Hematopoietic multipotent progenitor cell (in vitro differentiated cells): ENCODE data around the gene KCNMB2. TPM values are rescaled to one million over a fixed set of nuclear protein-coding genes. Genes with fewer than 3 reads are reported as not detected.
"Not testable (repeated sequence)": the region's sequence is repeated elsewhere in the genome, so short reads cannot be mapped to it uniquely, and the experiment has no call there.

Experiments
- DNase-seq, 3 donors: peaks; one replicate each; pipeline ENCODE4 v3.0.0-alpha.2; 2011 to 2015; ENCODE audit warnings: low read depth in 2 of 3, low spot score in 2 of 3
- total RNA-seq: library from RNA; depleted of rRNA; stranded (reverse); fragments of >200 nt; gene quantifications from one replicate; pipeline ENCODE4 v1.2.3, GENCODE V29; 2012

KCNMB2 gene
- total RNA-seq, 1 donor = not detected

DNA sequence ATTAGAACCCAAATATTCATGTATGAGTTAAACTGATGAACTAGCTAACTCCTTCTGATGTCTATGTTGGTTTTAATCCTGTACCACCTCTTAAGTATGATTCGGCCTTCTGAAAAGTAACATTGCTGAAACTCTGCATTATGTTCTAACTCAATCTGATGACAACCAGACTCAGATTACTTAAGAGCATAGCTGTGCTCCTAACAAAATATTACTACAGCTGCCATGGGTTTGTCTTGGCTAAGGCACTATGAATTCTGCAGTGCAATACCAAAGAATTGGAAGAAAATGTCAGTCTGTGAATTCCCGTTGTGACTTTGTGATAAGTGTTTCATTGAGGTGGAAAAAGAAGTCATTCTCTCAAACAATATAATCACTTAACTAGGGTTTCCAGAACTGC is 311.0 kb downstream of the KCNMB2 start:
- DNase-seq = no peak

GRCh38 chr3:178849199-178849910 is 313.1 kb downstream of the KCNMB2 start:
- DNase-seq = no peak

GRCh38 chr3:178850450-178851190 is 314.4 kb downstream of the KCNMB2 start:
- DNase-seq = no peak

- DNase-seq = no peak
Measured at GRCh38 chr3:178851564-178851963, 315.3 kb downstream of the KCNMB2 start.

GRCh38 chr3:178856804-178857203 is 320.6 kb downstream of the KCNMB2 start:
- DNase-seq = no peak

DNA sequence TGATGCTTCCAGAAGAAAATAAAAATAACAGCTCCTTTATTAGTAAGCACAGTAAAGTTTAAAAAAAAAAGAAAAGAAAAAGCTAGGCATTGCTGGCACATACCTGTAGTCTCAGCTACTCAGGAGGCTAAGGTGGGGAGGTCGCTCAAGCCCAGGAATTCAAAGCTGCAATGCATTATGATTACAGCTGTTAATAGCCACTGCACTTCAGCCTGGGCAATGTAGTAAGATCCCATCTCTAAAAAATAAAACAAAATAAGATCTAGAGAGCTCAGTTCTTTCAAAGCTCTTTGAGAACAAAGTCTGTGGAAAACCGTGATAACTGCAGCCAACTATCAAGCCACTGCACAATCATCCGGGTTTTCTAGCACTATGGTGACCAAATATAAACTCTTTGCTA is 323.1 kb downstream of the KCNMB2 start:
- DNase-seq = no peak

DNA sequence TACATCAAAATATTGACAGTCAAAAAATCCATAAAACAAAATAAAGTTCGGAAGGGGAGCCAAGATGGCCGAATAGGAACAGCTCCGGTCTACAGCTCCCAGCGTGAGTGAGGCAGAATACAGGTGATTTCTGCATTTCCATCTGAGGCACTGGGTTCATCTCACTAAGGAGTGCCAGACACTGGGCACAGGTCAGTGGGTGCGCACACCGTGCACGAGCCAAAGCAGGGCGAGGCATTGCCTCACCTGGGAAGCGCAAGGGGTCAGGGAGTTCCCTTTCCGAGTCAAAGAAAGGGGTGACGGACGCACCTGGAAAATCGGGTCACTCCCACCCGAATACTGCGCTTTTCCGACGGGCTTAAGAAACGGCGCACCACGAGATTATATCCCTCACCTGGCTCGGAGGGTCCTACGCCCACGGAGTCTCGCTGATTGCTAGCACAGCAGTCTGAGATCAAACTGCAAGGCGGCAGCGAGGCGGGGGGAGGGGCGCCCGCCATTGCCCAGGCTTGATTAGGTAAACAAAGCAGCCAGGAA is 323.7 kb downstream of the KCNMB2 start:
- DNase-seq = not testable (repeated sequence)

DNA sequence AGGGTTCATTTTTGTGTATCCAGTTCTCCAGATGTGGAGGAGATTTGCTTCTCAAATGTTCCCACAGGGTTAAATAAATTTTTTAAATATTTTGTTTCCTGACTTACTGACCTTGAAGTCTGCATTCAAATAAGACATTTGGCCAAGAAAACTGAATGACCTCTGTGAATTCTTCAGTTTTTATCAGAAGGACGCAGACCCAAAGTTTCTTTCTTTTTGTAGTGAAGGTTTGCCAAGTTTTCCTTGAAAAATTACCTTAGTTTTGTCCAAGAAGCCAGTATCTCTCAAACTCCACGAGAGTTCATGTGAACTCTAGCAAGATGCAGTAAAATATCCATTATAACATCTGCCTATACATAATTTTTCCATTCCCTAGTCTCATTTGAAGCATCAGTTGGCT is 332.4 kb downstream of the KCNMB2 start:
- no peak for DNase-seq

DNA sequence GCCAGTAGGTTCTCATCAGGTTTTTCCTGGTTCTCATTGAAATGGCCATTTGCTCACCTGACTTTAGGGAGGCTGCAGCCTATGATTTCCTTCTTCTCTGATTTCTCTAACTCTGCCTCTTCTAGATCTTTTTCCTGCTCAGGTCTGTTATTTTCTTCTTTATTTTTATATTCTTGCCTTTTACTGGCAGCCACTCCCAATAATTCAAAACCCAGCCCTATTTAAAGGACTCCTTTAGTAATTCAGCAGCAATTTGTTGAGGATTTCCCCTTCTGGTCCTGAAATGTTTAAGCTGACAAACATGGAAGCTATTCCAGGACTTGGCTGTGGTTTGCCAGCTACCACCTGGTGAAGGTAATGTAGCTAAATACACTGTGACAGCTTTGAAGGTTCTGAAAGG is 333.8 kb downstream of the KCNMB2 start:
- DNase-seq = no peak

GRCh38 chr3:178875157-178875556 is 338.9 kb downstream of the KCNMB2 start:
- no peak for DNase-seq

DNA sequence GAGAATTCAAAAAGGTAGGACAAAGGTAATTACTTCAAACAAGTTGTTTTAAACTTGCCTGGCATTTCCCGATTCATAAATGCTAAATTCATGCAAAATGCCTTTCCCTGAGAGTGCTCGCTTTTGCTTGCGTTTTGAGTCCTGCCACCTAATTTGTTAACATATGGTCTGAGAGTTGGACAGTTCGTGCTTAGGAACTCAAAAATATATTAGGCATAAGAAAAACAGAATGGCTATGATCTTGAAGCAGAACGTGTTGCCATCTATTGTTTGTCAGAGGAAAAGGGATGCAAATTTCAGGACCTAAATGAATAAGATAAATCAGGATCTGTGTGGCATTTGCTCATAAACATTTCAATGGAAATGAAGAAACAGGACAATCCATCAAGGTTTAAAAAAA is 339.6 kb downstream of the KCNMB2 start:
- no peak for DNase-seq

GRCh38 chr3:178880274-178880673 is 344.0 kb downstream of the KCNMB2 start:
- DNase-seq = no peak
